Left renal cortex interstitium (tissue), 4 donors: ENCODE measurements around the gene RGL2. TPM values are rescaled to one million over a fixed set of nuclear protein-coding genes. Genes with fewer than 3 reads are reported as not detected.
"Not testable (repeated sequence)": the region's sequence is repeated elsewhere in the genome, so short reads cannot be mapped to it uniquely, and the experiment has no call there.

Experiments
- DNase-seq, 4 donors: peaks; one replicate each; pipeline ENCODE4 v3.0.0-alpha.2; 2013; ENCODE audit warnings: low read depth in 4 of 4, low spot score in 2 of 4, missing footprints in 1 of 4
- polyA plus RNA-seq, 4 donors: library from polyadenylated mRNA; unstranded; fragments of 120-200 nt; gene quantifications; one replicate each; pipeline ENCODE4 v1.2.1, GENCODE V29; 2013; ENCODE audit not compliant: insufficient read length in 4 of 4

Gene RGL2
- polyA plus RNA-seq, 4 donors: 93.2 to 150 (median 113) TPM

DNA sequence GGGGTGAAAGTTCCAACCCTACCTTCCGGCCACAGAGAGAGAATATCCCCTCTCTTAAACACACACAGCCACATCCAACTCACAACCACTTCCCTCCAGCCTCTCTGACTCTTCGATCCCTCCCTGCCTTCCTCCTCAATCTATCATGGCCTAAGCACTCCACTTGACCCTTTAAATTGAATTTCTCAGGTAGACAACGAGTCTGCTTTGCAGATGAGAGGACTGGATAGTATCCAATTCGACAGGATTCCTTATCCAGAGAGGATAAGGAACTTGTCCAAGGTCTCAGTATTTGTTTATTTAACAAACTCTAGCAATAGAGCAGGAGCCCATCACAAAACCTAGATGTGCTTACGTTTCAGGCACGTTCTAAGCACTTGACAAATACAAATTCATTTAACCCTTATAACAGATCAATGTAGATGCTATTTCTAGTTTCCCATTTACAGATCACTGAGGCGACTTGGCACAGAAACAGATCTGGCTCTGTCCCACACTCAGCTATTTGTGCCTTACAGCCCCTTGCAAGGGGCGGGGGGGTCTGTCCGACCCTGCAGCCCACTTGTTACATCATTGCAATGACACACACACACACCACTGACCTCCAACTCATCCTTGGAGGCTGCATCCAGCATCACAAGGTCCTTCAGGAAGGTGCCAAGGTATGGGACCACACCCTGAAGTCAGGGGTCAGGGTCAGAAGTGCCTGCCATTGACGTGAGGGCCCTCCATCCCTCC, 4.5 kb downstream of the RGL2 start:
- DNase-seq: no peak

DNA sequence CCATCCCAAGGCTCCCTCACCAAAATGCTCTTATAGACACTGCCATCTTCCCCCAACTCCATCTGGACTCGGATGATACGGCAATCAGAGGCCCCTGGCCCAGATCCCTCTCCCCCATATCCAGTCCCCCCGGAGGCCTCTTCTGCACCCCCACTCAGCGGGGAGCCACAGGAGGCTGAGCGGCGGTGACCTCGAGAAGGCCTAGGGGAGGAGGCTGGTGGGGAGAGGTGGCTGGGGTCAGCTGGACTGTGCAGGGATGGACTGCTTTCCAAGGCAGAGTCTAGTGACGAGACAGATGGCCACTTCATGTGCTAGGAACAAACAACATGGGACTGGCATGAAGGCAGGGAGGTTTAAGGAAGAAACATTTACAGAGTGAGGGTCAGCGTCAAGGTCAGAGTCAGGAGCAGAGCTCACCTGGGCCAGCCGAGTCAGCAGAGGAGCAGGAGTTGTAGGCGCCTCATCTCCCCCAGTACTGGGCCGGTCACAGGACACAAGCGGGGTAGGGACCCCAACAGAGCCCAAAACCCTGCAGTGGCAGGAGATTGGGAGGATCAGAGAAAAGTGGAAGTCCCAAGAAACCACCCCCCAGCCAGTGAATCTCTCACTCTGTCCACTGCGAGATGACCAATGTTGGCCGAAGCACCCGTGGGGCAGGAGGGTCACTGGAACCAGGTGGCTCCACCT, 5.6 kb downstream of the RGL2 start:
- no peak for DNase-seq

DNA sequence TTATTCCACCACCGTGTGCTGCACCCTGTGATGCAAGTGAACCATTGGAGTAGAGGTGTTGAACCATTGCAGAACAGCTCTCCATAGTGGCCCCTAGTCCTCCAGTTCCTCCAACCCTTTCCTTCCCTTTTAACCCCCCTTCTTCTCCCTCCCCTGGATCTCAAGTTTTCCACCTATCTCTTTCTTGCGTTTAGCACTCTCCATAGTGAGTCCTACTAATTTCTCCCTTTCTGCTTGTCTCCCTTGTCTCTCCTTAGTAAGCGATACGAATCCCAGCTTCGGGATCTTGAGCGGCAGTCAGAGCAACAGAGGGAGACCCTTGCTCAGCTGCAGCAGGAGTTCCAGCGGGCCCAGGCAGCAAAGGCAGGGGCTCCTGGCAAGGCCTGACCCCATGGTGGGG, 8.3 kb downstream of the RGL2 start:
- no peak for DNase-seq

DNA sequence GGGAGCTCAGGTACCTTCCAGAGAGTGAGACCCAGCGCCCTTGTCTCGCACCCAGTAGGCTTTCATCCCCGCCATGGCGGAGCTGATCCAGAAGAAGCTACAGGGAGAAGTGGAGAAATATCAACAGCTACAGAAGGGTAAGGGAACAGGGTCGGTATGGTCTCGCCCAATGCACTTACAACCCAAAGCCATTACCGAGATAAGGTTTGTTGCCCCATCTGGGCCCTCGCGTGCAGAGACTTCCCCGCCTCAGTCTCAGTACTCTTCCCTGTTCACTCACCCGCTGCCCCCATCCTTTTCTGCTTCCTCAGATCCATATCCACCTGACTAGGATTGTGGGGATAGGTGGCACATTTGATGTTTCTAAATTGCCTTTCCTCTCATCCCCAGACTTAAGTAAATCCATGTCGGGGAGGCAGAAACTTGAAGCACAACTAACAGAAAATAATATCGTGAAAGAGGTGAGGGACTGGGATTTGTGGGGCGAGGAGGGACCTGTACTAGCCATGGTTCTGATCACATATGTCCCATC, 8.9 kb downstream of the RGL2 start:
- no peak for DNase-seq

DNA sequence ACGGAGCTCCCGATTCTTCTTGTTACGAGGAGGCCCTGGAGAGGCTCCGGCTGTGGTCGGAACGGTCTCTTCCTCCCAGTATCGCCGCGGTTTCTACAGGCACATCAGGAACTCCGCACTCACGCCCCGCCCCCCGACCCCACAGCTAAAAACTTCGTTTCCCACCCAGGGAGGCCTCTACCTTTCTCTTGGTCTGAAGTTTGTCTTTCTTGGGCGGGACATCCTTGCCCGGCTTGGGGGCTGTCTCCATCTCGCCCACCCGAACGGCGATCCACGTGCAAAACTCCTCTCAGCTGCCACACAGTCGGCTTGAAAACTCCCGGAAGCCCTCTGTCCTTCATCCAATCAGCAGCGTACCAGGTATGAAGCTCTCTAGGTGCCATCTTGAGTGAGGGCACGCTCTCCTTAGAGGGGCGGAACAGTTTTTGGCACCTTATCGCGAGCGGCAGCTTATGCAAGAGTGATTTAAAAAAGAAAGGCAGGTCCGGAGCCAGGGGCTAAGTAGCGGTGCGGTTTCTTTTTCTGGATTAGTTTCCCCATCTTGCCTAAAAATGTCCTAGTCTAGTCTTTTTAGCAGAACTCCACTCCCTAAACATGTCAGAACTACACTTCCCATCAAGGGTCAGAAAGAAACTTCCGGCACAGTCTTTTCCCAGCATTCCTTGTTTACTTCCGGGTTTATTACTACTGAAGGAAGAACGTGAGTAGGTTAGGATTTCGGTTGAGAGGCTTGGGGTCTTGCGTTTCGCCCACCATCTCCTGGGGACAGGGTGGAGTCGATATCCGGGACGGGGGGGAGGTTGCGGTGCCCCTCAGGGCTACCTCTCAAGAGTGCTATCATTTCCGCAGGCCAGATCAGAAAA, 9.6 kb downstream of the RGL2 start, which contains the start of the genes PFDN6 and WDR46:
PFDN6 (plus strand) TSS at position 681 of the 863 bp plus-strand sequence. CDS start 256 bp downstream, outside the sequence.
WDR46 (minus strand) TSS at position 319 of the 863 bp plus-strand sequence; CDS start at position 250, 69 bp downstream.
- peak in 3 of 4 donors; percentile 90 to 98 (median 93) for DNase-seq

DNA sequence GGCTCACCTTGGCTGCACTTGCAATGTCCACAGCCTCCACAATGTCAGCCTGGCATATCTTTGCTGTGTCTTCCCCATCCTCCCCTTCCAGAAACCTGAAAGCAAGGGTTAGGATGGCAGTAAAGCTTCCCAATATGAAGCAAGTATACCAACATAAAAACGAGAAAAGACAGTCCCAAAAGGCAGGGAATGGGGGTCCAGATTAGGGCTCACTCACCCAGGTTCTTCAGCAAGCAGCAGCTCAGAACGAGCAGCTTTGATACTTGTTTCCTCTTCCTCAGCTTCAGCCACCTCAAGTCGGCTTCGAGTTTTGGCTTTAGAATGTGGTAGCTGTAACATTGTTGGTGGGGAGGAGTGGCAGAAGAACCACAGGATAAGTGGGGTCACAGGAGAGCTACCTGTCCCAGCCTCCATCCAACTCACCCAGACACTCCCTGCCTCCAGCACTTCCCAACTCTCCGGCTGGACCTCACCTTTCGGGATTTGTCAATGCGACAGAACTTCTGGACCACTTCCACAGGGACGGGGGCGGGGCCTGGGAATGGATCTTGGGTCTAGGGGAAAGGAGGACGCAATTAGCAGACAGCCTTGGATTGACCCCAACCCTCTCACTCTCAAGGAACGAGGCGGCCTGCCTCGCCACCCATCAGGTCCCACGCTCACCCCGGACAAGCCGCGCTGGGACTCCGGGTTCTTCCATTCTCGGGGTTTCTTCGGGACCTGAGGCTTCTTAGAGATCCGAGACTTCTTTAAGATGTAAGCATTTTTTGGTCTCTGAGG, 10.4 kb downstream of the RGL2 start:
- no peak for DNase-seq

DNA sequence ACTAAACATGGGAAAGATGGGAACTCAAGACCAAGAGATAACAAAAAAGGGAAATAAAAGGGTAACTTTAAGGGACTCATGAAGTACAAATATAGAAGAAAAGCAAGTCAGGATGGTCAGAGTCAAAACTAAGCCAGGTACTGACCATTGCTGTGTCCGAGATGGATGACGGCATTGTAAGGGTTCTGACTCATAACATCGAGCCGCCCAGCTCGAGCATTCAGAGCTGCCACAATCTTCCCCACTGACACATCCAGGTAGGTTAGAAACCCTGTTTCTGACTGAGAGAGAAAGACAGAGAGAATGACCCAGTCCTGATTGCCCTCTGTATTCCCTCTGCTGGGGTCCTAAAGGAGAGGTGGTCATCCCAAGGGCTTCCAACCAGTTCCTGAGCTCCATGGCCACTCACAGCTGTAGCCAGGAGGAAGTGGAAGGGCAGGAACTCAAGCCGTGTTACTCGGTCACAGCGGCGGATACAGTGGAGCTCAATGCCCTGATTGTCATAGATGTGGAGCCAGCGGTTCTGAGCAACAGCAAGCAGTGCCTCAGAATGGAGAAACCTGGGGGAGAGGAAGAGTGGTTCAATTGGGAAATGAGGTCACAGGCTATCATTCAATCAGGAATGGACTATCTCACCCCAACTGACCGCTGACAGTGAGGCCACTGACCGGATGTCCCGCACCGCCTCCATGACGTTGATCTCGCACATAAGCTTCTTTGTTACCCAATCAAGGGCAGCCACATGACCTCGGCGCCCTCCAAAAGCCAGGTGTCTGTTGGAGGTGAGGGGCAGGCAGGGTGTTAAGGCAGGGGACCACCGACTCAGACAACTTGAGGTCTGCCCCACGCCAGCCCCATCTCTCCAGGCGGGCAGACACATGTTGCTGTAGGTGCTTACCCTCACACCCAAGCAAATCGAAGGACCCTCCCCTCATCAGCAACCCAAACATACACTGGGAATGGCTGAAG, 11.5 kb downstream of the RGL2 start:
- no peak for DNase-seq

DNA sequence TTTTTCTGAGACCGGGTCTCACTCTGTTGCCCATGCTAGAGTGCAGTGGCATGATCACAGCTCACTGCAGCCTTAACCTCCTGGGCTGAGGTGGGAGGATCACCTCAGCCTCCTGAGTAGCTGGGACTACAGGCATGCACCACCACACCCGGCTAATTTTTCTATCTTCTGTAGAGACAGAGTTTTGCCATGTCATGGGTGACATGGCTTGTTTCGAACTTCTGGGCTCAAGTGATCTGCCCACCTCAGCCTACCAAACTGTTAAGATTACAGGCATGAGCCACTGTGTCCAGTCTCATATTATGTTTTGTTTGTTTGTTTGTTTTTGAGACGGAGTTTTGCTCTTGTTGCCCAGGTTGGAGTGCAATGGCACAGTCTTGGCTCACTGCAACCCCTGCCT, 13.5 kb downstream of the RGL2 start:
- DNase-seq: not testable (repeated sequence)

DNA sequence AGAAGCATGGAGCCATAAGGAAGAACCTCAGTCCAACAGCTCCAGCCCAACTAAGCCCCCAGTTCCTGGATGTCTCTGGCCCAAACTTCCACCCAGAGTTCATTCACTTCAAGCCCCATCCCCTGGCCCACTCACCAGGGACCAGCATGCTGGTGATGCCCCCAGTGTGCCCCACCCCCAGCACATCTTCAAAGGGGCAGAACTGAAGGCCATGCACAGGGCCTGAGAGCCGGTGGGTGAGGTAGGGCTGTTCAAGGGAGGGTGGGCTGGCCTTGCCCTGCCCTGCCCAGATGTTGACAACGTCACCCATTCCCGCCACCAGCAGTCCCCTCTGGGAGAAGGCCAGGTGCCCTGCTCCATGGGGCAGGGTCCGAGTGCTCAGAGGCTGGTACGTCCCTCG, 18.2 kb downstream of the RGL2 start:
- DNase-seq: no peak

DNA sequence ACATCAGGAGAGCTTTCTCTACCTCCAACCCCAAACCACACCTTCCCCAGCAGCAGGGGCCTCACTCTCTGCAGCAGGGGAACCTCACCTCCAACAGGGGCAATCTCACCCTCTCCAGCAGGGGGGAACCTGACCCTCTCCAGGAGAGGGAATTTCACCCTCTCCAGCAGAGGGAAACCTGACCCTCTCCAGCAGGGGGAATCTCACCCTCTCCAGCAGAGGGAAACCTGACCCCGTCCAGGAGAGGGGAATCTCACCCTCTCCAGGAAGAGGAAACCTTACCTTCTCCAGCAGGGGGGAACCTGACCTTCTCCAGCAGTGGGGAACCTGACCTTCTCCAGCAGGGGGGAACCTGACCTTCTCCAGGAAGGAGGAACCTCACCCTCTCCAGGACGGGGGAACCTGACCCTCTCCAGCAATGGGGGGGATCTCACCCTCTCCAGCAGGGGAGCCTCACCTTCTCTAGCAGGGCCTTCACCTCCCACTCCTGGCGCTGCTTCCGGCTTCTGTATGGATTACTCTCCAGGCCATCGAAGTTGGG, 18.7 kb downstream of the RGL2 start:
- DNase-seq: peak in 1 of 4 donors; percentile 12

DNA sequence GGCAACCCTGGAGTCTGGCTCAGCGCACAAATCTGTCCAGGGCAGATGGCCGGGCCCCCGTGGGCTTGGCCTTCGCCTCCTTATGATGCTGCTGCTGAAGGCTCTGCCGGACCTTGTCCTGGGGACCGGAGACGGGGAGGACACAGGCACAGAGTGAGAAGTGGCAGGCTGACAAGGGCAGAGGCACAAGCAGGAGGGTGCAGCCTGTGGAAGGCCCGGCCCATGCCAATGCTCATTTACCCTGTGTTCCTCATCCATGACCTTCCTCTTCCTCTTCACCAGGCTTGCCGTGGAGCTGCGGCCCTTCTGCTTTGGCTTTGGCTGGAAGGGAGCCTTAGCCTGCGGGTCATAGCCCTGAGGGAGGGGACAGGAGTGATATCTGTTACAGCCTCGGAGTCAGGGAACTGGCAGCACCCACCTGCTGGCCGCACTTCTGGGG, 19.5 kb downstream of the RGL2 start:
- no peak for DNase-seq

DNA sequence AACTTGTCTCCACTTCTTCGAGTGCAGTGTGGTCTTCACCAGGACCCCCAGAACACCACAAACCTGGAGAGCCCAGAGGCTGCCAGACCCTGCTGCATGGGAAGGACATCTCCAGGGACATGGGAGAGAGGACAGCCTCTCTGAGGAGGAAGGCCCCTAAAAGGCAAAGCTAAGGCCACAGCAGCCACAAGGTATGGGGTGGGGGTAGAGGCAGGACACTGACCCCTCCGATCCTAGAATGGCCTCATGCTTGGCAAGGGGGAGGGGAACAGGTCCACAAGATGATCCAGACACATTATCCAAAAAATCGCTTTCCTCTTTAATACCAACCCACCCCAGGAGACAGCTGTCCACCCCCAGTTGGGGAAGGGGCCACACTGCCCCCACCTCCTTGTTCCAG, 19.9 kb downstream of the RGL2 start:
- no peak for DNase-seq

DNA sequence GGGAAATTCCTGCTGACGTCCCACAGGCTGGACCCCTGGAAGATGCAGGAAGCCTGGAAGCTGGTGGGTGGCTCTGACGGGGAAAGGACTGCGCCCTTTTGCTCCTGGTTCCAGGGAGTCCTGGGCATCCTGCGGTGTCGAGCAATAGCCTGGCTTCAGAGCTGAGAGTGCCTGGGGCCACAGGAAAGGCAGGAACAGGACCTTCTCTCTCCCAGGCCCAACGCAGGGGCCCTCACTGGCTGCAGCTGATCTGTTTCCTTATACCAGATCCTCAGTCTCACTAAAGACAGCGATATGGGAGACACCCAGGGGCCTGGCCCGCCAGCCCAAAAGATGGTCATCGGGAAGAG, 20.4 kb downstream of the RGL2 start:
- no peak for DNase-seq

DNA sequence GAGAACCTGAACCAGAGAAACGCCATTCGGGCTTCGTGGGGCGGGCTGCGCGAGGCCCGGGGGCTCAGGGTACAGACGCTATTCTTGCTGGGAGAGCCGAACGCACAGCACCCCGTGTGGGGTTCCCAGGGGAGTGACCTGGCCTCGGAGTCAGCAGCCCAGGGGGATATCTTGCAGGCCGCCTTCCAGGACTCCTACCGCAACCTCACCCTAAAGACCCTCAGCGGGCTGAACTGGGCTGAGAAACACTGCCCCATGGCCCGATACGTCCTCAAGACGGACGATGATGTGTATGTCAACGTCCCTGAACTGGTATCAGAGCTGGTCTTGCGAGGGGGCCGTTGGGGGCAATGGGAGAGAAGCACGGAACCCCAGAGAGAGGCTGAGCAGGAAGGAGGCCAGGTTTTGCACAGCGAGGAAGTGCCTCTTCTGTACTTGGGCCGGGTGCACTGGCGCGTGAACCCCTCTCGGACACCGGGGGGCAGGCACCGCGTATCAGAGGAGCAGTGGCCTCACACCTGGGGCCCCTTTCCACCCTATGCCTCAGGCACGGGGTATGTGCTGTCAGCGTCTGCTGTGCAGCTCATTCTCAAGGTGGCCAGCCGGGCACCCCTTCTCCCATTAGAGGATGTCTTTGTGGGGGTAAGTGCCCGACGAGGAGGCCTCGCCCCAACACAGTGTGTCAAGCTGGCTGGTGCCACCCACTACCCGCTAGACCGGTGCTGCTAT, 20.9 kb downstream of the RGL2 start:
- no peak for DNase-seq

DNA sequence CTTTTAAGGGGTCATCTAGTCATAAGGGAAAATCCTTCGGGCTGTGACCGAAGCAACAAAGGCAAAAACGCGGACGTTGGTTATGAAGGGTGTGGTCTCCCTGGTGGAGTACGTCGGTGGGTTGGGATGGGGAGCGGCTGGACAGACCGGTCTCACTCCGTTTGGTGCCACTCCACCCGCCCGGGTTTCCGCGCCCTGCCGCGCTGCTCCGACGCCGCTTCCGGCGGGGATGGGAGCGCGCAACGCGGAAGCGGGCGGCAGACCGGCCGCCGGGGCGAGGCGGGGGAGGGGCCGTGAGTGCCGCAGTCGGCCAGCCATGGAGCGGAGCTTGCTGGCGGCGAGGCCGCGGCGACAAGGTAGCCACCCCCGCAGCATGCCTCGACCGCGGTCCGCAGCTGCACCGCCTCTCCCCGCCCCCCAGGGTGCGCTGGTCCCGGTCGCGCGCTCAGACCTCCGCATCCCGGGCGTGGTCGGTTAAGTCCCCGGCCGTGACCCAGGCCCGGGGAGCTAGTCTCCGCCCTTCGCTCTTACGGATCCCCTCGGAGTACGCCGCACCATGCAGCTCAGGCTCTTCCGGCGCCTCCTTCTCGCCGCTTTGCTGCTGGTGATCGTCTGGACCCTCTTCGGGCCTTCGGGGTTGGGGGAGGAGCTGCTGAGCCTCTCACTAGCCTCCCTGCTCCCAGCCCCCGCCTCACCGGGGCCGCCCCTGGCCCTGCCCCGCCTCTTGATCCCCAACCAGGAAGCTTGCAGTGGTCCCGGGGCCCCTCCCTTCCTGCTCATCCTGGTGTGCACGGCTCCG, 21.7 kb downstream of the RGL2 start, which contains the start of gene B3GALT4:
B3GALT4 (plus strand) TSS at position 260 of the 799 bp plus-strand sequence; CDS start at position 557, 297 bp downstream.
- peak in 1 of 4 donors; percentile 49 for DNase-seq

DNA sequence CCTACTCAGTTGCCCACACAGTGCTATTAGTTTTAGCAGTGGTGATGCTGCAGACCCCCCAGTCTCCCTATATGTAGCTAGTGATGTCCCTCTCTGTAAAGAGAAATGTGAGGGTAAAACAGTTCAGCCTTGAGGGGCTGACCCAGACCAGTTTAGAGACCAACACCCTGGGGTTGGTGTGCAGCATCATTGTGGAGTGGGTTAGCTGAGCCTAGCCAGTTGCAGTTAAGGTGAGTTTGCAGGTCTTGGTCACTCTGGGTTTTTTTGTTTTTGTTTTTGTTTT, 22.2 kb downstream of the RGL2 start:
- DNase-seq: no peak
